C4-2B (cell line): ENCODE measurements around the gene MDFIC2.

ENCODE experiments used
- H3K27ac ChIP-seq: fragments of 450-650 bp; 2 replicates; pipeline ENCODE4 v1.5.1; 2017
- CTCF ChIP-seq: fragments of 450-650 bp; conservative IDR thresholded peaks from 2 replicates; pipeline ENCODE4 v1.5.1; 2017; ENCODE audit warnings: mild to moderate bottlenecking
- ZFX ChIP-seq: fragments of 450-650 bp; IDR thresholded peaks from 2 replicates; pipeline ENCODE4 v1.6.1; 2017

MDFIC2 gene

GRCh38 chr3:70242297-70242882 is 70.0 kb downstream of the MDFIC2 start:
- no peak overlapping the region for H3K27ac ChIP-seq
- TF ChIP-seq CTCF (no peak), ZFX (no peak)

- TF ChIP-seq CTCF (no peak), ZFX (no peak)
- no peak overlapping the region for H3K27ac ChIP-seq
Measured at GRCh38 chr3:70233812-70234211, 78.6 kb downstream of the MDFIC2 start.

GRCh38 chr3:70233112-70233511 is 79.3 kb downstream of the MDFIC2 start:
- no peak for TF ChIP-seq ZFX
- no peak for TF ChIP-seq CTCF
- no peak overlapping the region for H3K27ac ChIP-seq

GRCh38 chr3:70231266-70231701 is 81.2 kb downstream of the MDFIC2 start:
- TF ChIP-seq CTCF (no peak), ZFX (no peak)
- no peak overlapping the region for H3K27ac ChIP-seq

GRCh38 chr3:70227437-70227836 is 85.0 kb downstream of the MDFIC2 start:
- TF ChIP-seq ZFX (no peak), CTCF (no peak)
- H3K27ac ChIP-seq, result no peak overlapping the region

GRCh38 chr3:70225146-70225545 is 87.3 kb downstream of the MDFIC2 start:
- no peak overlapping the region for H3K27ac ChIP-seq
- TF ChIP-seq ZFX (no peak), CTCF (no peak)

- no peak overlapping the region for H3K27ac ChIP-seq
- TF ChIP-seq CTCF (no peak), ZFX (no peak)
Measured at GRCh38 chr3:70224337-70224736, 88.1 kb downstream of the MDFIC2 start.
